CD14-positive monocyte (primary cell): Measurements from ENCODE around the gene IFT27. TPM values are rescaled to one million over a fixed set of nuclear protein-coding genes. Genes with fewer than 3 reads are reported as not detected.

ENCODE experiments used
- DNase-seq, 3 donors: peaks; one replicate each; pipeline ENCODE4 v3.0.0-alpha.2; 2011 to 2022
- H2AFZ ChIP-seq: 2 replicates; pipeline ENCODE4 v1.6.0; 2012; ENCODE audit warnings: mild to moderate bottlenecking, low read depth, low read length, inconsistent platforms; ENCODE audit not compliant: insufficient read depth, poor library complexity, severe bottlenecking
- H3K27ac ChIP-seq, 2 donors: 1 replicate in 1 of 2; 2 replicates in 1 of 2; pipeline ENCODE4 v1.5.1; 2012 to 2013; ENCODE audit warnings: low read length in 2 of 2, control low read depth in 1 of 2, inconsistent platforms in 1 of 2, low read depth in 1 of 2, mild to moderate bottlenecking in 1 of 2
- H3K27me3 ChIP-seq, 2 donors: one replicate each; pipeline versions ENCODE4 v1.6.0 to v1.6.1; 2011 to 2013; ENCODE audit warnings: low read length in 2 of 2; ENCODE audit not compliant: control insufficient read depth in 2 of 2, insufficient read depth in 2 of 2
- H3K36me3 ChIP-seq, 2 donors: replicated peaks in 1 of 2; 1 replicate in 1 of 2; 2 replicates in 1 of 2; pipeline versions ENCODE4 v1.5.1 to v1.6.1; 2012 to 2013; ENCODE audit warnings: low read length in 2 of 2, control low read depth in 1 of 2, inconsistent platforms in 1 of 2, mild to moderate bottlenecking in 1 of 2; ENCODE audit not compliant: insufficient read depth in 2 of 2, control insufficient read depth in 1 of 2
- H3K4me1 ChIP-seq, 2 donors: 1 replicate in 1 of 2; 2 replicates in 1 of 2; pipeline versions ENCODE4 v1.5.1 to v1.6.1; 2012 to 2013; ENCODE audit warnings: low read length in 2 of 2, control low read depth in 1 of 2, inconsistent platforms in 1 of 2, mild to moderate bottlenecking in 1 of 2, moderate library complexity in 1 of 2; ENCODE audit not compliant: insufficient read depth in 2 of 2, control insufficient read depth in 1 of 2
- H3K4me2 ChIP-seq: replicated peaks from 2 replicates; pipeline ENCODE3; 2012; ENCODE audit warnings: low read length, moderate library complexity, mild to moderate bottlenecking; ENCODE audit not compliant: poor library complexity, severe bottlenecking; ENCODE audit errors: extremely low read depth
- H3K4me3 ChIP-seq, 3 experiments: fragments of 200-600 bp in 1 of 3; sonication (generic) in 1 of 3; replicated peaks in 1 of 3; 1 replicate in 2 of 3; 2 replicates in 1 of 3; pipeline ENCODE4 v1.5.1; 2011 to 2013; ENCODE audit warnings: low read length in 3 of 3, mild to moderate bottlenecking in 3 of 3, control low read depth in 2 of 3, low read depth in 2 of 3, inconsistent platforms in 1 of 3, moderate library complexity in 1 of 3
- H3K79me2 ChIP-seq: 2 replicates; pipeline ENCODE4 v1.6.0; 2012; ENCODE audit warnings: mild to moderate bottlenecking, control low read depth, inconsistent platforms, low read length, moderate library complexity; ENCODE audit not compliant: insufficient read depth
- H3K9ac ChIP-seq: 2 replicates; pipeline ENCODE4 v1.6.0; 2017; ENCODE audit warnings: low read length, mild to moderate bottlenecking; ENCODE audit not compliant: insufficient read depth, poor library complexity, severe bottlenecking
- H3K9me3 ChIP-seq, 2 donors: replicated peaks in 1 of 2; 1 replicate in 1 of 2; 2 replicates in 1 of 2; pipeline versions ENCODE4 v1.5.1 to v1.6.1; 2012 to 2013; ENCODE audit warnings: low read length in 2 of 2, control low read depth in 1 of 2; ENCODE audit not compliant: control insufficient read depth in 1 of 2, insufficient read depth in 1 of 2
- H4K20me1 ChIP-seq: 2 replicates; pipeline ENCODE4 v1.6.0; 2012; ENCODE audit warnings: mild to moderate bottlenecking, low read length, control low read depth, moderate library complexity; ENCODE audit not compliant: insufficient read depth
- H3K27ac Mint-ChIP-seq, 7 donors: one replicate each; pipeline ENCODE4 v1.8.0; 2020; ENCODE audit warnings: mild to moderate bottlenecking in 7 of 7, mixed read lengths in 7 of 7, moderate library complexity in 6 of 7, inconsistent platforms in 2 of 7
- H3K27me3 Mint-ChIP-seq, 3 donors: one replicate each; pipeline ENCODE4 v1.8.0; 2021 to 2022; ENCODE audit warnings: low read depth in 3 of 3, mild to moderate bottlenecking in 3 of 3, mixed read lengths in 3 of 3, moderate library complexity in 3 of 3, inconsistent platforms in 1 of 3
- H3K36me3 Mint-ChIP-seq, 2 donors: one replicate each; pipeline ENCODE4 v1.8.0; 2020; ENCODE audit warnings: mixed read lengths in 2 of 2, inconsistent platforms in 1 of 2, mild to moderate bottlenecking in 1 of 2
- H3K4me1 Mint-ChIP-seq: one replicate; pipeline ENCODE4 v1.8.0; 2020; ENCODE audit warnings: mild to moderate bottlenecking, mixed read lengths
- H3K4me3 Mint-ChIP-seq, 2 donors: one replicate each; pipeline ENCODE4 v1.8.0; 2020; ENCODE audit warnings: mild to moderate bottlenecking in 2 of 2, mixed read lengths in 2 of 2, moderate library complexity in 1 of 2
- H3K9me3 Mint-ChIP-seq, 7 donors: one replicate each; pipeline ENCODE4 v1.8.0; 2020 to 2022; ENCODE audit warnings: mixed read lengths in 7 of 7, mild to moderate bottlenecking in 6 of 7, moderate library complexity in 6 of 7, inconsistent platforms in 2 of 7
- WGBS: methylation state at CpG from one replicate; pipeline ENCODE4 v1.1.5; 2013; ENCODE audit warnings: missing lambda C conversion rate; ENCODE audit not compliant: insufficient coverage; 5-methylcytosine and 5-hydroxymethylcytosine counted together
- intact Hi-C, 2 donors: fragments of 100-400 bp; cut with micrococcal nuclease; formaldehyde crosslinking; loops; one replicate each; pipeline versions ENCODE4 v1.15.0 to v1.15.1; 2023
- polyA plus RNA-seq, 3 donors: library from polyadenylated mRNA; depleted of rRNA in 1 of 3; unstranded in 2 of 3; stranded (reverse) in 1 of 3; fragments of 300-500 nt in 2 of 3; fragments of >200 nt in 1 of 3; fragmentation: Illumina TruSeq in 2 of 3; gene quantifications; 1 replicate in 2 of 3; 2 replicates in 1 of 3; pipeline ENCODE4 v1.2.3, GENCODE V29; 2012 to 2021
- TF ChIP-seq, protein P1 (sequence below): fragments of 200-600 bp; IDR thresholded peaks from one replicate; pipeline ENCODE4 v1.8.0; 2022; ENCODE audit warnings: antibody characterized with exemption, mild to moderate bottlenecking

The IFT27 gene
- polyA plus RNA-seq, 3 donors = 12.5 to 16.9 (median 14.6) TPM

DNA sequence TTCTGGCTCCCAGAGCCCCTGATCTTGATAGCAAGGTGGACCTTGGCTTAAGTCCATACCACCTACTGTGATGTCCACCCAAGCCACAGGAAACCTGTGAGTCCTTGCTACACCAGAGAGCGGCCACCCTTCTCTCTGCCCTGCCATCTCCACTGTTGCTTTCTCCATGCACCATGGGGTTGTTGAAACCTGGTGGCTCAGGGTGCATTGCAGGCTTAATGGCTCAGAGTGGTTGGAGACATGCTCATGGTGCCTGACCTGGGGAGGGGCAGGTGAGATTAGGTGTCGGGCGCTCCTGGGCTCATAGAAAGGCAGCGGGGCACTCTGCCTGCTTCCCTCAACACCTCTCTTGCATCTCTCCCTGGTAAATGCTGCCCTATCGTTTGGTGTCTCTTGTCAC, 47.4 kb downstream of the IFT27 start:
- H4K20me1 ChIP-seq = no peaks in the 10 kb centered on the region
- no peak overlapping the region for H3K4me3 ChIP-seq
- no CpG with 5 or more reads among the region's 5 CpGs for WGBS
- H3K36me3 Mint-ChIP-seq = no peaks in the 10 kb centered on the region
- no peak overlapping the region for H3K4me2 ChIP-seq
- no peaks in the 10 kb centered on the region for H3K9me3 ChIP-seq
- H3K79me2 ChIP-seq = no peaks in the 10 kb centered on the region
- H3K27me3 Mint-ChIP-seq = peaks cover 11 to 23% (median 12%) of the 10 kb centered on the region in 3 donors
- H2AFZ ChIP-seq = no peak overlapping the region
- H3K4me1 Mint-ChIP-seq = peaks cover 12% of the 10 kb centered on the region
- no peaks in the 10 kb centered on the region for H3K36me3 ChIP-seq
- no peak overlapping the region for H3K27ac Mint-ChIP-seq
- H3K27ac ChIP-seq = no peak overlapping the region
- intact Hi-C loops = no loop called here
- TF ChIP-seq, protein P1, sequence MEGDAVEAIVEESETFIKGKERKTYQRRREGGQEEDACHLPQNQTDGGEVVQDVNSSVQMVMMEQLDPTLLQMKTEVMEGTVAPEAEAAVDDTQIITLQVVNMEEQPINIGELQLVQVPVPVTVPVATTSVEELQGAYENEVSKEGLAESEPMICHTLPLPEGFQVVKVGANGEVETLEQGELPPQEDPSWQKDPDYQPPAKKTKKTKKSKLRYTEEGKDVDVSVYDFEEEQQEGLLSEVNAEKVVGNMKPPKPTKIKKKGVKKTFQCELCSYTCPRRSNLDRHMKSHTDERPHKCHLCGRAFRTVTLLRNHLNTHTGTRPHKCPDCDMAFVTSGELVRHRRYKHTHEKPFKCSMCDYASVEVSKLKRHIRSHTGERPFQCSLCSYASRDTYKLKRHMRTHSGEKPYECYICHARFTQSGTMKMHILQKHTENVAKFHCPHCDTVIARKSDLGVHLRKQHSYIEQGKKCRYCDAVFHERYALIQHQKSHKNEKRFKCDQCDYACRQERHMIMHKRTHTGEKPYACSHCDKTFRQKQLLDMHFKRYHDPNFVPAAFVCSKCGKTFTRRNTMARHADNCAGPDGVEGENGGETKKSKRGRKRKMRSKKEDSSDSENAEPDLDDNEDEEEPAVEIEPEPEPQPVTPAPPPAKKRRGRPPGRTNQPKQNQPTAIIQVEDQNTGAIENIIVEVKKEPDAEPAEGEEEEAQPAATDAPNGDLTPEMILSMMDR = no peak
- no peak overlapping the region for H3K4me3 Mint-ChIP-seq
- peaks cover 0 to 2% of the 10 kb centered on the region in 2 donors for H3K27me3 ChIP-seq
- peaks cover under 1 to 2% of the 10 kb centered on the region in 2 donors for H3K4me1 ChIP-seq
- H3K9me3 Mint-ChIP-seq = peaks cover 0 to 11% (median 3%) of the 10 kb centered on the region in 7 donors
- no peak for DNase-seq
- H3K9ac ChIP-seq = no peak overlapping the region

DNA sequence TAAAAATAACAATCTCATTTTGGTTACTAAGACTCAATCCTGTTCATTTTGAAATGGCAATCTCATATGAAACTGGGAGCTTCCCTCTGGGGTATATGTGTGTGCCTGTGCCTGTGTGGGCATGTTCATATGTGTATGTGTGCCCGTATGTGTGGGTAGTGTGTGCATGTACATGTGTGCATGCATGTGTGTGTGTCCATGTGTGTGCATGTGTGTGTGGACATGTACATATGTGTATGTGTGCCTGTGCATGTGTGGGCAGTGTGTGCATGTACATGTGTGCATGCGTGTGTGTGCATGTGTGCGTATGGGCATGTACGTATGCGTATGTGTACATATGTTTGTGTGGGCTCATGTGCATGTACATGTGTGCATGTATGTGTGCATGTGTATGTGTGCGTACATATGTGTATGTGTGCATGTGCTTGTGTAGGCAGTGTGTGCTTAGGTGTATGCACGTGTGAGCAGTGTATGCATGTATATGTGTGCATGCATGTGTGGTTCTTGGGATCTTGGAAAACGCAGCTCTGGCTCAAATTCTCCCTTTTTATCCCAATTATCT, 47.9 kb downstream of the IFT27 start:
- peaks cover 11 to 26% (median 17%) of the 10 kb centered on the region in 3 donors for H3K27me3 Mint-ChIP-seq
- Histone ChIP-seq H3K36me3 (no peaks in the 10 kb centered on the region), H4K20me1 (no peaks in the 10 kb centered on the region), H3K27me3 (peaks cover 0 to 2% of the 10 kb centered on the region in 2 donors), H3K9ac (no peak overlapping the region), H3K79me2 (no peaks in the 10 kb centered on the region), H3K27ac (no peak overlapping the region), H3K4me1 (no peaks in the 10 kb centered on the region), H3K9me3 (no peaks in the 10 kb centered on the region), H3K4me3 (no peak overlapping the region), H3K4me2 (no peak overlapping the region), H2AFZ (no peak overlapping the region)
- intact Hi-C loops = no loop called here
- no peak overlapping the region for H3K27ac Mint-ChIP-seq
- TF ChIP-seq, protein P1 = no peak
- no peaks in the 10 kb centered on the region for H3K36me3 Mint-ChIP-seq
- WGBS = 90% methylated on average over 6 of the region's 8 CpGs
- DNase-seq = no peak
- no peak overlapping the region for H3K4me3 Mint-ChIP-seq
- peaks cover 0 to 9% (median 3%) of the 10 kb centered on the region in 7 donors for H3K9me3 Mint-ChIP-seq
- peaks cover 8% of the 10 kb centered on the region for H3K4me1 Mint-ChIP-seq
